NB4 (cell line): ENCODE measurements around the gene COTL1.

ENCODE experiments used
- MYC ChIP-seq: IDR thresholded peaks from 2 replicates; pipeline ENCODE4 v1.6.1; 2011; ENCODE audit warnings: low read depth, low read length
- POLR2A ChIP-seq: IDR thresholded peaks from 2 replicates; pipeline ENCODE4 v1.6.1; 2011; ENCODE audit warnings: mild to moderate bottlenecking; ENCODE audit not compliant: insufficient read length; ENCODE audit errors: extremely low read depth
- TF ChIP-seq, protein P1 (sequence below): IDR thresholded peaks from one replicate; pipeline ENCODE4 v1.5.1; 2012; ENCODE audit warnings: low read depth, low read length
- TF ChIP-seq, protein P2 (sequence below): IDR thresholded peaks from 2 replicates; pipeline ENCODE4 v1.6.1; 2011; ENCODE audit warnings: low read depth, low read length

DNA sequence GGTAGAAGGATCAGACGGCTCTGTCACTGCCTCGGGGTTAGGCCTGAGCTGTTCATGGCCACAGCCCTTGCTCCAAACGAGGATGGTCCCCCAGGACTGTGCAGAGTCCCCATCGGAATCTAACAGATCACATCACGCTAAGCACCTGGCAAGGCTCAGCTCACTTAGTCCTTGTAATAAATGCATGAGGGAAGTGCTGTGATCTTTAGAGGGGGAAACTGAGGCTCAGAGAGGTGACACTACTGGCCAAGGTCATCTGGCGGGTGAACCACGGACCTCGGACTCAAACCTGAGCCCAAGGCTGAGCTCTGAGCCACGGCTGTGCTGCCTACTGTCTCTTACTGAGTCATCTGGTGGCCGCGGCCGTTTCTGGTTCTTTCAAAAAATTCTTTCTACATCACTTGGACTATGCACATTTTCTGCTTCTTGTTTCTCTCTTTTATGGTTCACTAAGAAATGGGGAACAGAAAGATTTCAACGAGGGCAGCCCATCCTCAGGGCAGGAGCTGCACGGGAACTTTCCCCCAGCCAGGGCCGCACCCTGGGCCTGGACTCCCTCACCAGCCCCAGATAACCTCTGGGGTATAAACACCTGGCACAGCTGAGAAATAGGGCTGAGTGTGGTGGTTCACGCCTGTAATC lies 55.6 kb downstream of the COTL1 start:
- TF ChIP-seq, protein P1, sequence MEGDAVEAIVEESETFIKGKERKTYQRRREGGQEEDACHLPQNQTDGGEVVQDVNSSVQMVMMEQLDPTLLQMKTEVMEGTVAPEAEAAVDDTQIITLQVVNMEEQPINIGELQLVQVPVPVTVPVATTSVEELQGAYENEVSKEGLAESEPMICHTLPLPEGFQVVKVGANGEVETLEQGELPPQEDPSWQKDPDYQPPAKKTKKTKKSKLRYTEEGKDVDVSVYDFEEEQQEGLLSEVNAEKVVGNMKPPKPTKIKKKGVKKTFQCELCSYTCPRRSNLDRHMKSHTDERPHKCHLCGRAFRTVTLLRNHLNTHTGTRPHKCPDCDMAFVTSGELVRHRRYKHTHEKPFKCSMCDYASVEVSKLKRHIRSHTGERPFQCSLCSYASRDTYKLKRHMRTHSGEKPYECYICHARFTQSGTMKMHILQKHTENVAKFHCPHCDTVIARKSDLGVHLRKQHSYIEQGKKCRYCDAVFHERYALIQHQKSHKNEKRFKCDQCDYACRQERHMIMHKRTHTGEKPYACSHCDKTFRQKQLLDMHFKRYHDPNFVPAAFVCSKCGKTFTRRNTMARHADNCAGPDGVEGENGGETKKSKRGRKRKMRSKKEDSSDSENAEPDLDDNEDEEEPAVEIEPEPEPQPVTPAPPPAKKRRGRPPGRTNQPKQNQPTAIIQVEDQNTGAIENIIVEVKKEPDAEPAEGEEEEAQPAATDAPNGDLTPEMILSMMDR = no peak
- TF ChIP-seq POLR2A (no peak), MYC (no peak)
- TF ChIP-seq, protein P2, sequence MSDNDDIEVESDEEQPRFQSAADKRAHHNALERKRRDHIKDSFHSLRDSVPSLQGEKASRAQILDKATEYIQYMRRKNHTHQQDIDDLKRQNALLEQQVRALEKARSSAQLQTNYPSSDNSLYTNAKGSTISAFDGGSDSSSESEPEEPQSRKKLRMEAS = no peak
